Measurements from ENCODE around the gene HLA-B.
"Not testable (repeated sequence)": the region's sequence is repeated elsewhere in the genome, so short reads cannot be mapped to it uniquely, and the experiment has no call there.

The HLA-B gene

GRCh38 chr6:31386099-31386498 is 29.1 kb upstream of the HLA-B start:
- DNase-seq (ENCODE audit: extremely low spot score, insufficient read length, low read depth) (no peak), FAIRE-seq (no peak)

DNA sequence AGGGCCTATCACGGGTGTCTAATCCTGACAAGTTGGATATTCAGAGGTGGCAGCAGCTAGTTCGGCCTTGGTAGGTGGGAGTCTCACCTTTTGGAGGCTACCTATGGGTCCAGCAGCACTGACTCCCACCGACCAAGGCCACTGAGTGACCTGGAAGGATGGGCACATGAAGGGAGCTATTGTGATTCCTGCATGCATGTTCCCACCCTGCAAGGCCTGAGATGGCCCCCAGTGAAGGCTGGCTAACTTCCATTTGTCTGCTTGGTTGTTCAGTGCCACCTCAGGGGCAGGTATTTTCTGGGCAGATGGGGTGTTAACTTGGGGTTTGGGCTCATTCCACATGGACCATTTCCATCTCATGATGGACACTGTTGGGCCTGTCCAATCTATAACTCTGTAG is 28.1 kb upstream of the HLA-B start:
- FAIRE-seq (no peak), DNase-seq (ENCODE audit: extremely low spot score, insufficient read length, low read depth) (no peak)

DNA sequence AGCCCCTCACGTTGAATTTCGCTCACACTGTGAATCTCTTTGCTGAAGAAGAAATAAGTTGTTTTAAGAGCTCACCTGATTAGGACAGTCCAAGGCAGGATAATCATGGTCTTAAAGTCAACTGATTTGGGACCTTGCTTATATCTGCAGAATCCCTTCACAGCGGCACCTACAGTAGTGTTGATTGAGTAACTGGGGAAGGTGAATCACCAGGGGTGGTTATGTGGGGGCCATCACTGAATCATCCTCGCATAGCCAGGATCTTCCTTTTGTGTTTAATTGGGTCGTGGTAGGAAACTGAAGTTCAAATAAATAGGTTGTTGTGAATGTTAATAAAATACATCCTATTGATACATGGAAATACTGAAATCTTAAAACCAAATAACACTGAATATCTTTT is 26.2 kb upstream of the HLA-B start:
- FAIRE-seq, result no peak

GRCh38 chr6:31381666-31382065 is 24.7 kb upstream of the HLA-B start:
- DNase-seq (ENCODE audit: extremely low spot score, insufficient read length, low read depth) (no peak), FAIRE-seq (no peak)

More for the DNA sequence above, 26.2 kb upstream of the HLA-B start:
- DNase-seq (ENCODE audit: extremely low spot score, insufficient read length, low read depth), result no peak

- DNase-seq (ENCODE audit: extremely low spot score, insufficient read length, low read depth) (no peak), FAIRE-seq (no peak)
These were observed 22.9 kb upstream of the HLA-B start for GRCh38 chr6:31379850-31380249.

GRCh38 chr6:31378721-31379103 is 21.7 kb upstream of the HLA-B start:
- DNase-seq (ENCODE audit: extremely low spot score, insufficient read length, low read depth) (no peak), FAIRE-seq (no peak)

DNA sequence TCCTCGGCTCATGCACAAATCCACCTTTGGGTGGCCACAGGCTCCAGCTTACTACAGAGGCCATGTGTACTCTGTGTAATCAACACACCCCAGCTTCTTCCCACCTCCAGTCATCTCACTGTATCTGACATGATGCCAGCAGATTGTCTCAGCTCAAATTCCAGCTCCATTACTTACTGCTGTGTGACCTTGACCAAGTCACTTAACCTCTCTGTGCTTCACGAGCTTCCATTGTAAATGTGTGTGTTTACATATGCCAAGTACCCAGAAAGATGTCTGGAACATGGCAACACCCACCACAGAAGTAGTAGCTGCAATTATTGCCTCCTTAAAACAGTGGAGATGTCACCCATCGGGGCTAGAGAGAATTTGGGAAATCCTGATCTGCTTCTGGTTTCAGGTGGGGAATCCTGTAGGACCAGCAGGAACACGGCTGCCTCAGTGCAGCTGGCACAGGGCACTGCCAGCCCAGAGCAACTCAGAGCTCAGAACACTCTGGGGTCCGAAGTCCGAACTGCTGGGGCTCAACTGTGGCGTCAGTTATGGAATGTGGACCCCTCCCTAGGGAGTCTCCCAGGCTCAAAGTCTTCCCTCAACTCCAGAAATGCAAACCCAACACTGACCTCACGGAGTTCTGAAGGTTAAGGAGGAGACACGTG is 21.2 kb upstream of the HLA-B start:
- no peak for FAIRE-seq
- DNase-seq (ENCODE audit: extremely low spot score, insufficient read length, low read depth), result no peak

DNA sequence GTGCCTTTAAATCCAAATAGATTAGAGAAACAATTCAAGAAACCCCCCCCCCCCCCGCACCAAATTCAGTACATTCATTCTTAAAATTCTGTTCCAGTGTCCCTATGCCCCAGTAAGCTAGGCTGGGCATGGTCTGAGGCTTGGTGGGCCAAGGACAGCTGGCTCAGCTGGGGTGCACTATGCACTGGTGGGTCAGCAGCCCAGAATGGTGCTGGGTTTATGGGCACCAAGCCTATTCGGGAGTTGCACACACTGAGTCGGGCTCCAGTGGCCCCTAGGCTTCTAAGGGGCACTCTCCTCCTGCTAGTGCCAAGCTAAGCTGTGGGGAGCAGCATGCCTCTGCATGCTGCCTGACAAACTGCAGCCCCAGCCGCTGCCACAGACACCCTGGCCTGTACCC is 20.1 kb upstream of the HLA-B start:
- FAIRE-seq, result no peak
- no peak for DNase-seq (ENCODE audit: extremely low spot score, insufficient read length, low read depth)

GRCh38 chr6:31375699-31376098 is 18.7 kb upstream of the HLA-B start:
- no peak for DNase-seq (ENCODE audit: extremely low spot score, insufficient read length, low read depth)
- FAIRE-seq, result no peak

DNA sequence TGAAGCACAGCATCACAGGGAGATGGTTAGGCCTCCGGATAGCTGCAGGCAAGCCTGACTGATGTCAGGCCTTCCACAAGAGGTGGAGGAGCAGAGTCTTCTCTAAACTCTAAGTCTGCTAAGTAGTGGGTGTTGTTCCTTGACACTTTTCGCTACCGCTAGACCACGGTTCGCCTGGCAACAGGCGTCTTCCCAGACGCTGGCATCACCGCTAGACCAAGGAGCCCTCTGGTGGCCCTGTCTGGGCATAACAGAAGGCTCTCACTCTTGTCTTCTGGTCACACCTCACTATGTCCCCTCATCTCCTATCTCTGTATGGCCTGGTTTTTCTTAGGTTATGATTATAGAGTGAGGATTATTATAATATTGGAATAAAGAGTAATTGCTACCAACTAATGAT is 17.1 kb upstream of the HLA-B start:
- FAIRE-seq, result peak; percentile 9
- not testable (repeated sequence) for DNase-seq (ENCODE audit: extremely low spot score, insufficient read length, low read depth)

- FAIRE-seq (no peak), DNase-seq (ENCODE audit: extremely low spot score, insufficient read length, low read depth) (no peak)
These were observed 11.5 kb upstream of the HLA-B start for GRCh38 chr6:31368461-31368860.

DNA sequence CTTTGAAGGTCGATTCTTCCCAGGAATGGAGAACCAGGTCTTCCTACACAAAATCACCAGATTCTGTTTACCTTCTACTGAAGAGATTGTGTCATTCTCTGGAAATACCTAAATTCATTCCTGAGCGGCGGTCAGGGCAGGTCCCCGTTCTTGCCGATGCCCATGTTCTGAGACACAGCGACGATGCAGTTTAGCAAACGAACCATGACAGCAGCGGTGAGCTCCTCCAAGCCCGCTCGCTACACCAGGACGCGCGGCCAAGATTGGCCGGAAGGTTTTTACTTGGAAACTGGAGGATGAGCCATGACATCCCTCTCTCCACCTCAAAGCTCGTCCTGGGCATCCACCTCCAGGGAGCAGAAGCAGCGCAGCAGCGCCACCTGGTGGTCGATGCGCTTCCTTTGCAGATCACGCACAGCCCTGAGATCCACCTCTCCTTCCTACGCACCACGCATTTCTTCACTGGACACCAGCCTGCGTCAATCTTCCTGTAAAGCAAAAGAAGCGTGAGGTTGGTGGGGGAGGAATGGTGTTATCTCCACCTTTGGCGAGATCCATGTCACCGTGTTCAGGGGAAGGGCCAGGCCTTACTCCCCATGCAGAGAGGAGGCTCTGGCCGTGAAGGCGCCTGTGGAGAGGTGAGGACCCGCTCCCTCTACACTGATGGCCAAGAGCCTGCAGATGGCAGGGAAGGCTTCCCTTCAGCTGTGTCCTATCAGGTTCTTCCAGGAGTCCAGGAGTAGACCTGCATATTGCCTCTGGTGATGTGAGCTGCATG is 9.9 kb upstream of the HLA-B start:
- FAIRE-seq (peak; percentile 95), DNase-seq (ENCODE audit: extremely low spot score, insufficient read length, low read depth) (peak; percentile 52)

DNA sequence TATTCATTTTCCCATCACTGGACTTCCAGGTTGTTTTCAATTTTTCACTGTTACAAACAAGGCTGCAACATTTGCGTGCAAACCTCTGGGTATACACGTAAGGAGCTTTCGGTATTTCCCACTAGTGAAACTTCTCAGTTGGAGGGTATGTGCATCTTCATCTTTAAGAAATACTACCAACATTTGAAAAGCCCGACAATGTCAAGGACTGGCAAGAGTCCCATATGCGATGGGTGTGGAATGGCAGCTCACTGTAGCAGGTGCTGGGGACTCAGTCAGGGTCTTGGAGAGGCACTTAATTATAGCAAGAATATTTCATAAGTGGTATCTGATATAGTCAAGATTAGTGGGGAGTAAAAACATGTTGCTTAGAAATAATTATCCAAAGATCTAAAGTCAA is 8.9 kb upstream of the HLA-B start:
- DNase-seq (ENCODE audit: extremely low spot score, insufficient read length, low read depth) (no peak), FAIRE-seq (no peak)

DNA sequence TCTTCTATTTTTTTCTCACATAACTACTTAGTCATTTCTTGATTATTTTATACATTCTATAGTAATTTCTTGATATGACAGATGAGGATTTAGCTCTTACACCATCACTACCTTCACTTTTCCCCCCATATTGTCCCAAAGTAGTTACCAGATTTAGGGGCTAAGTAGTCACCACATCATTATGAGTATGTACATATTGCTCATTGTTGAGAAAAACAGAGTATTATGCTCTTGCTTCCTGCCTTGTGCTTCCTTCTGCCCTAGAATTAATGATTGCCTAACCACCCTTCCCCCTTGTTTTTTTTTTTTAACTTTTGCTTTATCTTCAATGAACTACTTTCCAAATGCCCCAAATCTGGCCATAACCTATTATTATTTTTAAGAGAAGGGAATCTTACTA is 6.8 kb upstream of the HLA-B start:
- no peak for DNase-seq (ENCODE audit: extremely low spot score, insufficient read length, low read depth)
- FAIRE-seq, result no peak

GRCh38 chr6:31362751-31363150 is 5.8 kb upstream of the HLA-B start:
- FAIRE-seq, result no peak

GRCh38 chr6:31359581-31359980 is 2.6 kb upstream of the HLA-B start:
- FAIRE-seq (no peak), DNase-seq (ENCODE audit: extremely low spot score, insufficient read length, low read depth) (no peak)

More at GRCh38 chr6:31362751-31363150, 5.8 kb upstream of the HLA-B start:
- DNase-seq (ENCODE audit: extremely low spot score, insufficient read length, low read depth), result no peak

GRCh38 chr6:31358302-31358701 is 1.3 kb upstream of the HLA-B start:
- no peak for DNase-seq (ENCODE audit: extremely low spot score, insufficient read length, low read depth)
- peak; percentile 69 for FAIRE-seq

DNA sequence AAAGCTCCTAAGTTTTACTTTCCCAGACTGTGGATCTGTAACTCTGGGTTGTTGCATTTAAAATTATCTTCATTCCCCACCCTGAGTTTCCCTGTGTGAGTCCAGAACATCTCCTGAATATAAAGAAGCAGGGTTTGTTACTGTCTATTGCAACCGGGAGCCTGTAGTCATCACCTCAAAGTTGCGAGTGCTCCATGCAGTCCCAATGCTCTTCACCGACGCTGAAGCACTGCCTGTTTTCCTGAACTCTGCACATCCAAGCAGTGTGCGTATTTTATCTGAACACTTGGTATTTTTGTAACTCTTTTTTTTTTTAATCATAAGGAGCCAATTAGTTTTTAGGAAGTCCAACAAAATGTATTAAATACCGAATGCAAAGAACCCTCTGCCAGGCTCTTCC is 907 bp upstream of the HLA-B start:
- no peak for FAIRE-seq
- no peak for DNase-seq (ENCODE audit: extremely low spot score, insufficient read length, low read depth)

- FAIRE-seq (peak; percentile 38), DNase-seq (ENCODE audit: extremely low spot score, insufficient read length, low read depth) (no peak)
These were observed 598 bp downstream of the HLA-B start for GRCh38 chr6:31356216-31356945.

GRCh38 chr6:31355583-31355948 is 1.4 kb downstream of the HLA-B start:
- no peak for DNase-seq (ENCODE audit: extremely low spot score, insufficient read length, low read depth)

More at GRCh38 chr6:31355583-31355948, 1.4 kb downstream of the HLA-B start:
- no peak for FAIRE-seq

Measured in GM18507 (cell line).